Endothelial cell (in vitro differentiated cells): Measurements from ENCODE around the gene SPRR5. TPM values are rescaled to one million over a fixed set of nuclear protein-coding genes. Genes with fewer than 3 reads are reported as not detected.

Experiments
- DNase-seq: peaks from one replicate; pipeline ENCODE4 v3.0.0; 2021; ENCODE audit warnings: low spot score
- H3K27ac Mint-ChIP-seq: one replicate; pipeline ENCODE4 v1.8.0; 2021; ENCODE audit warnings: mixed read lengths, inconsistent platforms; ENCODE audit not compliant: unreplicated experiment
- H3K27me3 Mint-ChIP-seq: one replicate; pipeline ENCODE4 v1.8.0; 2021; ENCODE audit warnings: mild to moderate bottlenecking, moderate library complexity, mixed read lengths, inconsistent platforms; ENCODE audit not compliant: unreplicated experiment
- H3K36me3 Mint-ChIP-seq: one replicate; pipeline ENCODE4 v1.8.0; 2021; ENCODE audit warnings: mild to moderate bottlenecking, low read depth, mixed read lengths, inconsistent platforms; ENCODE audit not compliant: unreplicated experiment
- H3K4me1 Mint-ChIP-seq: one replicate; pipeline ENCODE4 v1.8.0; 2021; ENCODE audit warnings: mild to moderate bottlenecking, mixed read lengths, inconsistent platforms; ENCODE audit not compliant: unreplicated experiment
- H3K4me3 Mint-ChIP-seq: one replicate; pipeline ENCODE4 v1.8.0; 2021; ENCODE audit warnings: mild to moderate bottlenecking, mixed read lengths, inconsistent platforms; ENCODE audit not compliant: unreplicated experiment
- H3K9me3 Mint-ChIP-seq: one replicate; pipeline ENCODE4 v1.8.0; 2021; ENCODE audit warnings: mixed read lengths, inconsistent platforms; ENCODE audit not compliant: unreplicated experiment
- CTCF ChIP-seq: fragments of 200-600 bp; sonication (generic); IDR thresholded peaks from one replicate; pipeline ENCODE4 v1.5.0; 2021; ENCODE audit warnings: antibody characterized with exemption; ENCODE audit not compliant: unreplicated experiment
- total RNA-seq: library from RNA; stranded (reverse); fragmentation: NEBNext Ultra II Directional; extraction: Animal tissue kit (Norgen Biotek cat#: 25700); gene quantifications from one replicate; pipeline ENCODE4 v1.2.1, GENCODE V29; 2021; ENCODE audit not compliant: unreplicated experiment

Gene SPRR5
- total RNA-seq, 1 donor from 2014 or later = not detected

GRCh38 chr1:152924191-152924590 is 22.8 kb upstream of the SPRR5 start:
- H3K4me1 Mint-ChIP-seq = no peaks in the 10 kb centered on the region
- no peak for DNase-seq
- no peak overlapping the region for H3K4me3 Mint-ChIP-seq
- peaks cover 4% of the 10 kb centered on the region for H3K36me3 Mint-ChIP-seq
- no peak for TF ChIP-seq CTCF
- H3K27me3 Mint-ChIP-seq = no peaks in the 10 kb centered on the region
- H3K9me3 Mint-ChIP-seq = no peaks in the 10 kb centered on the region
- H3K27ac Mint-ChIP-seq = no peak overlapping the region

- DNase-seq = no peak
- no peaks in the 10 kb centered on the region for H3K9me3 Mint-ChIP-seq
- no peaks in the 10 kb centered on the region for H3K4me1 Mint-ChIP-seq
- peaks cover 4% of the 10 kb centered on the region for H3K36me3 Mint-ChIP-seq
- TF ChIP-seq CTCF = no peak
- H3K27ac Mint-ChIP-seq = no peak overlapping the region
- H3K4me3 Mint-ChIP-seq = no peak overlapping the region
- no peaks in the 10 kb centered on the region for H3K27me3 Mint-ChIP-seq
Measured at GRCh38 chr1:152926091-152926490, 20.9 kb upstream of the SPRR5 start.

GRCh38 chr1:152928671-152929070 is 18.3 kb upstream of the SPRR5 start:
- H3K27me3 Mint-ChIP-seq = no peaks in the 10 kb centered on the region
- peaks cover 4% of the 10 kb centered on the region for H3K36me3 Mint-ChIP-seq
- no peaks in the 10 kb centered on the region for H3K4me1 Mint-ChIP-seq
- no peak for DNase-seq
- no peak overlapping the region for H3K27ac Mint-ChIP-seq
- TF ChIP-seq CTCF = no peak
- H3K4me3 Mint-ChIP-seq = no peak overlapping the region
- no peaks in the 10 kb centered on the region for H3K9me3 Mint-ChIP-seq

- peaks cover 3% of the 10 kb centered on the region for H3K27me3 Mint-ChIP-seq
- H3K9me3 Mint-ChIP-seq = no peaks in the 10 kb centered on the region
- no peak overlapping the region for H3K4me3 Mint-ChIP-seq
Measured at GRCh38 chr1:152932170-152932811, 14.7 kb upstream of the SPRR5 start.

GRCh38 chr1:152933196-152933595 is 13.8 kb upstream of the SPRR5 start:
- Mint-ChIP-seq H3K4me3 (no peak overlapping the region), H3K9me3 (no peaks in the 10 kb centered on the region), H3K27ac (no peak overlapping the region), H3K27me3 (peaks cover 3% of the 10 kb centered on the region), H3K4me1 (no peaks in the 10 kb centered on the region), H3K36me3 (no peaks in the 10 kb centered on the region)
- TF ChIP-seq CTCF = no peak
- DNase-seq = no peak

More at GRCh38 chr1:152932170-152932811, 14.7 kb upstream of the SPRR5 start:
- Mint-ChIP-seq H3K27ac (no peak overlapping the region), H3K36me3 (no peaks in the 10 kb centered on the region), H3K4me1 (no peaks in the 10 kb centered on the region)
- no peak for TF ChIP-seq CTCF
- no peak for DNase-seq
